GM23248 (cell line): ENCODE measurements around the gene ZNF331. TPM values are rescaled to one million over a fixed set of nuclear protein-coding genes. Genes with fewer than 3 reads are reported as not detected.
"Not testable (repeated sequence)": the region's sequence is repeated elsewhere in the genome, so short reads cannot be mapped to it uniquely, and the experiment has no call there.

Experiments
- DNase-seq: peaks from one replicate; pipeline ENCODE4 v3.0.0-alpha.2; 2015
- H2AFZ ChIP-seq: fragments of 200-600 bp; sonication (generic); 2 replicates; pipeline ENCODE4 v1.6.1; 2016; ENCODE audit warnings: antibody characterized with exemption
- H3F3A ChIP-seq: fragments of 200-600 bp; sonication (generic); 2 replicates; pipeline ENCODE4 v1.6.1; 2016; ENCODE audit warnings: mild to moderate bottlenecking, antibody characterized with exemption, mixed run types; ENCODE audit not compliant: insufficient read depth
- H3K27ac ChIP-seq: fragments of 200-600 bp; sonication (generic); 2 replicates; pipeline ENCODE4 v1.5.1; 2016; ENCODE audit warnings: mild to moderate bottlenecking
- H3K27me3 ChIP-seq: fragments of 200-600 bp; sonication (generic); replicated peaks from 2 replicates; pipeline ENCODE4 v1.6.1; 2016; ENCODE audit warnings: mild to moderate bottlenecking; ENCODE audit not compliant: insufficient read depth
- H3K36me3 ChIP-seq: fragments of 200-600 bp; sonication (generic); 2 replicates; pipeline ENCODE4 v1.6.1; 2016; ENCODE audit warnings: low read depth, mild to moderate bottlenecking
- H3K4me1 ChIP-seq: fragments of 200-600 bp; sonication (generic); 2 replicates; pipeline ENCODE4 v1.6.1; 2016; ENCODE audit warnings: mild to moderate bottlenecking; ENCODE audit not compliant: insufficient read depth
- H3K4me2 ChIP-seq: fragments of 200-600 bp; sonication (generic); one replicate; pipeline ENCODE4 v1.6.1; 2016; ENCODE audit warnings: mild to moderate bottlenecking; ENCODE audit not compliant: unreplicated experiment
- H3K4me3 ChIP-seq: fragments of 200-600 bp; sonication (generic); 2 replicates; pipeline ENCODE4 v1.5.1; 2016; ENCODE audit warnings: mild to moderate bottlenecking
- H3K79me2 ChIP-seq: fragments of 200-600 bp; sonication (generic); 2 replicates; pipeline ENCODE4 v1.6.1; 2016; ENCODE audit warnings: mild to moderate bottlenecking; ENCODE audit not compliant: insufficient read depth
- H3K9ac ChIP-seq: fragments of 200-600 bp; sonication (generic); 2 replicates; pipeline ENCODE4 v1.6.1; 2016; ENCODE audit warnings: mild to moderate bottlenecking
- H3K9me2 ChIP-seq: fragments of 200-600 bp; sonication (generic); 2 replicates; pipeline ENCODE4 v1.6.1; 2016; ENCODE audit warnings: mixed run types, mild to moderate bottlenecking, moderate library complexity; ENCODE audit not compliant: insufficient read depth
- H3K9me3 ChIP-seq: fragments of 200-600 bp; sonication (generic); one replicate; pipeline ENCODE4 v1.6.1; 2017; ENCODE audit warnings: low read depth
- H4K20me1 ChIP-seq: fragments of 200-600 bp; sonication (generic); 2 replicates; pipeline ENCODE4 v1.6.0; 2016; ENCODE audit not compliant: insufficient read depth
- EZH2 ChIP-seq: fragments of 200-600 bp; sonication (generic); IDR thresholded peaks from 2 replicates; pipeline ENCODE4 v1.6.1; 2018; ENCODE audit warnings: antibody characterized with exemption, mild to moderate bottlenecking; ENCODE audit not compliant: insufficient read depth, poor library complexity, severe bottlenecking
- EZH2phosphoT487 ChIP-seq: fragments of 200-600 bp; sonication (generic); IDR thresholded peaks from 2 replicates; pipeline ENCODE4 v1.6.1; 2018; ENCODE audit warnings: antibody characterized with exemption, moderate library complexity, mild to moderate bottlenecking, low read depth; ENCODE audit not compliant: insufficient read depth
- WGBS, 2 experiments: methylation state at CpG; one replicate each; pipeline ENCODE4 v1.1.6; 2015 to 2017; ENCODE audit warnings: low lambda C conversion rate in 2 of 2, low coverage in 1 of 2; ENCODE audit errors: missing lambda C conversion rate in 2 of 2; 5-methylcytosine and 5-hydroxymethylcytosine counted together
- in situ Hi-C: fragments of 300-500 bp; cut with MboI; formaldehyde crosslinking; loops from 2 replicates; pipeline ENCODE4 v1.15.0; 2020
- polyA plus RNA-seq: library from polyadenylated mRNA; unstranded; fragments of >200 nt; fragmentation: Nextera tagmentation; extraction: Ambion mirVana; gene quantifications from 2 replicates; pipeline ENCODE4 v1.2.1, GENCODE V29; 2016
- total RNA-seq: library from RNA; depleted of rRNA; stranded (reverse); fragments of >200 nt; shearing (Covaris generic); gene quantifications from 2 replicates; pipeline ENCODE4 v1.2.3, GENCODE V29; 2014

ZNF331 gene
- total and polyA plus RNA-seq, 2 experiments from 2014 or later, result 13.9 to 17.0 TPM

- Histone ChIP-seq H2AFZ (peak overlapping the region; percentile 48), H3K4me3 (peak overlapping the region; percentile 29), H3K4me2 (peak overlapping the region; percentile 18)
- H3K79me2 ChIP-seq, H3K4me1 ChIP-seq, H3K9ac ChIP-seq, H3K27me3 ChIP-seq, H3K36me3 ChIP-seq, H4K20me1 ChIP-seq, H3K9me2 ChIP-seq, H3K9me3 ChIP-seq, H3K27ac ChIP-seq, H3F3A ChIP-seq, in situ Hi-C loops: not testable (repeated sequence)
- DNase-seq, result peak; percentile 49
- 18 to 21% methylated on average over 13 of the region's 13 CpGs for WGBS, 2 experiments
Observed at GRCh38 chr19:53504365-53504703, 33.6 kb upstream of the ZNF331 start.

GRCh38 chr19:53504885-53505284, 33.1 kb upstream of the ZNF331 start:
- in situ Hi-C loops, result no loop called here
- Histone ChIP-seq H3K4me1 (no peaks in the 10 kb centered on the region), H3K9ac (no peak overlapping the region), H3K4me2 (peak overlapping the region; percentile 18), H3K79me2 (no peaks in the 10 kb centered on the region), H4K20me1 (no peaks in the 10 kb centered on the region), H3K9me3 (no peaks in the 10 kb centered on the region), H3K4me3 (peak overlapping the region; percentile 29), H3K27ac (no peak overlapping the region), H3K9me2 (no peaks in the 10 kb centered on the region), H2AFZ (peak overlapping the region; percentile 48), H3F3A (no peaks in the 10 kb centered on the region), H3K36me3 (no peaks in the 10 kb centered on the region), H3K27me3 (no peaks in the 10 kb centered on the region; the same call in 1 of the 2 replicates)
- WGBS, 2 experiments, result 24 to 33% methylated on average over 7 of the region's 7 CpGs
- TF ChIP-seq EZH2 (no peak), EZH2phosphoT487 (no peak)
- DNase-seq, result no peak

- TF ChIP-seq EZH2phosphoT487, result no peak
- no peak for TF ChIP-seq EZH2
- no peaks in the 10 kb centered on the region for H3F3A ChIP-seq
- no peaks in the 10 kb centered on the region for H3K9me2 ChIP-seq
- no peaks in the 10 kb centered on the region for H3K79me2 ChIP-seq
- 30% methylated on average over 8 of the region's 8 CpGs for WGBS, 2 experiments
- no peak overlapping the region for H3K4me3 ChIP-seq
- in situ Hi-C loops, result no loop called here
- H3K27ac ChIP-seq, result no peak overlapping the region
- H4K20me1 ChIP-seq, result no peaks in the 10 kb centered on the region
- H3K9ac ChIP-seq, result no peak overlapping the region
- H3K9me3 ChIP-seq, result no peaks in the 10 kb centered on the region
- no peak overlapping the region for H3K4me2 ChIP-seq
- H2AFZ ChIP-seq, result no peak overlapping the region
- no peaks in the 10 kb centered on the region for H3K36me3 ChIP-seq
- no peak for DNase-seq
- H3K27me3 ChIP-seq, result no peaks in the 10 kb centered on the region; the same call in 1 of the 2 replicates
- no peaks in the 10 kb centered on the region for H3K4me1 ChIP-seq
Observed at GRCh38 chr19:53506728-53507127, 31.2 kb upstream of the ZNF331 start.

- 33 to 44% methylated on average over 17 of the region's 17 CpGs for WGBS, 2 experiments
- H3K79me2 ChIP-seq, result no peaks in the 10 kb centered on the region
- H3K4me1 ChIP-seq, result no peaks in the 10 kb centered on the region
- H3K9me2 ChIP-seq, result no peaks in the 10 kb centered on the region
- H3K27ac ChIP-seq, result no peak overlapping the region
- no peak for TF ChIP-seq EZH2phosphoT487
- no peak for TF ChIP-seq EZH2
- H2AFZ ChIP-seq, result no peak overlapping the region
- no peak overlapping the region for H3K9ac ChIP-seq
- in situ Hi-C loops, result no loop called here
- no peaks in the 10 kb centered on the region for H4K20me1 ChIP-seq
- no peaks in the 10 kb centered on the region; the same call in 1 of the 2 replicates for H3K27me3 ChIP-seq
- DNase-seq, result no peak
- H3K36me3 ChIP-seq, result no peaks in the 10 kb centered on the region
- no peak overlapping the region for H3K4me2 ChIP-seq
- no peaks in the 10 kb centered on the region for H3K9me3 ChIP-seq
- H3K4me3 ChIP-seq, result no peak overlapping the region
- no peaks in the 10 kb centered on the region for H3F3A ChIP-seq
Observed at GRCh38 chr19:53507523-53508442, 30.2 kb upstream of the ZNF331 start.

- H3K9me2 ChIP-seq, result no peaks in the 10 kb centered on the region
- no peaks in the 10 kb centered on the region for H3K36me3 ChIP-seq
- DNase-seq, result no peak
- no peaks in the 10 kb centered on the region for H3K79me2 ChIP-seq
- TF ChIP-seq EZH2, result no peak
- TF ChIP-seq EZH2phosphoT487, result no peak
- in situ Hi-C loops, result no loop called here
- H3K9ac ChIP-seq, result no peak overlapping the region
- WGBS, 2 experiments, result 27 to 31% methylated on average over 3 of the region's 3 CpGs
- no peaks in the 10 kb centered on the region for H3F3A ChIP-seq
- H3K4me1 ChIP-seq, result no peaks in the 10 kb centered on the region
- no peaks in the 10 kb centered on the region for H3K9me3 ChIP-seq
- no peak overlapping the region for H3K4me2 ChIP-seq
- H3K4me3 ChIP-seq, result no peak overlapping the region
- no peak overlapping the region for H3K27ac ChIP-seq
- H2AFZ ChIP-seq, result no peak overlapping the region
- H4K20me1 ChIP-seq, result no peaks in the 10 kb centered on the region
- no peaks in the 10 kb centered on the region; the same call in 1 of the 2 replicates for H3K27me3 ChIP-seq
Observed at GRCh38 chr19:53509443-53509842, 28.5 kb upstream of the ZNF331 start.
